HFF-Myc (cell line): ENCODE data around the gene HUNK.

Experiments used
- DNase-seq: peaks from one replicate; pipeline ENCODE4 v3.0.0-alpha.2; 2011; ENCODE audit warnings: low read depth; ENCODE audit errors: extremely low read depth
- H3K4me3 ChIP-seq: replicated peaks from 2 replicates; pipeline ENCODE4 v1.5.1; 2011; ENCODE audit warnings: low read depth, mild to moderate bottlenecking, control low read depth, low read length
- CTCF ChIP-seq: IDR thresholded peaks from 2 replicates; pipeline ENCODE4 v1.5.1; 2012; ENCODE audit warnings: mild to moderate bottlenecking, low read depth, low read length, control low read depth; ENCODE audit errors: missing control alignments

Gene HUNK

GRCh38 chr21:31885146-31885545, 12.3 kb downstream of the HUNK start:
- no peak for TF ChIP-seq CTCF
- no peak overlapping the region for H3K4me3 ChIP-seq
- DNase-seq, result no peak

GRCh38 chr21:31886915-31887314, 14.1 kb downstream of the HUNK start:
- no peak overlapping the region for H3K4me3 ChIP-seq
- no peak for TF ChIP-seq CTCF
- DNase-seq, result no peak

DNA sequence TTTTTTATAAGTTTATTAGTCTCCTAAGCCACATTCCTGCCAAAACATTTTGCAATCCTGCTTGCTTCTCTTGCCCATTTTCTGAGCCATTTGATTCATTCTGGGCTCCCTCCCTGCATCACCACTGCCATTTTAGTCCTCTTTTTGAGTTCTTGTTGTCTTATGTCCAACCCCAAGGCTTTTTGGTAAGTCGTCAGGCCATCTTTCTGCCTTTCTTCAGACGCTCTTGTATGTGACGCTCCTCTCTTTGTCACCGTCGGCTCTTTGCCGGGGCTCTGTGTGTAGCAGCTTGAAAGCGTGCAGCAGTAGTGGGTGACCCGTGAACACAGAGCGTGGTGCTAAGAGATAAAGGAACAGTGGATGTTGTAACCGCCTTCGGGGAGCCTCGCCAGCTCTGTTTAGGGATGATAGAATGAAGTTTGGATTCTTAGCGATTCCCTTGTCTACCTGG, 14.6 kb downstream of the HUNK start:
- no peak for TF ChIP-seq CTCF
- DNase-seq, result no peak
- H3K4me3 ChIP-seq, result no peak overlapping the region

DNA sequence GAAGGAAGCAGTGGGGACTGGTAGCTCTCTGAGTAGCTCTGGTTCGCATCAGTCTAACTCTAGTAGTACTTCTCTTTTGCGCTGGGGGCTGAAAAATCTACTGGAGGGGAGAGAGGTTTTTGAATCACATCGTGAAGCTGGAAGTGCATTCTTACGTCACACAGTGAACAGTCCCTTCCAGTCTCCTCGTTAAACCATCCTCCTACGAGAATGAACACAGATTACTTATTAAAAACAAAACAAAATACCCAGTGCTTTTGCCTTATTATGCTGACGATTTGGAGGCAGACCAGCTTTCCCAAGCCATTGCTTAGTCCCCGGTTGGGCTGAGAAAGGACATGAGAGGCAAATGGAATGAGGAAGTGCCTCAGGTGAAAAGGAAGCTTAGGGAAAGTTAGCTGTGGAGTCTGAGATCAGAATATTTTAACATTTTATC, 16.1 kb downstream of the HUNK start:
- no peak overlapping the region for H3K4me3 ChIP-seq
- TF ChIP-seq CTCF, result no peak
- DNase-seq, result no peak

- DNase-seq, result no peak
- TF ChIP-seq CTCF, result no peak
- no peak overlapping the region for H3K4me3 ChIP-seq
These were observed 16.6 kb downstream of the HUNK start for GRCh38 chr21:31889460-31889859.

- no peak for TF ChIP-seq CTCF
- DNase-seq, result no peak
- H3K4me3 ChIP-seq, result no peak overlapping the region
These were observed 19.9 kb downstream of the HUNK start for GRCh38 chr21:31892686-31893085.

DNA sequence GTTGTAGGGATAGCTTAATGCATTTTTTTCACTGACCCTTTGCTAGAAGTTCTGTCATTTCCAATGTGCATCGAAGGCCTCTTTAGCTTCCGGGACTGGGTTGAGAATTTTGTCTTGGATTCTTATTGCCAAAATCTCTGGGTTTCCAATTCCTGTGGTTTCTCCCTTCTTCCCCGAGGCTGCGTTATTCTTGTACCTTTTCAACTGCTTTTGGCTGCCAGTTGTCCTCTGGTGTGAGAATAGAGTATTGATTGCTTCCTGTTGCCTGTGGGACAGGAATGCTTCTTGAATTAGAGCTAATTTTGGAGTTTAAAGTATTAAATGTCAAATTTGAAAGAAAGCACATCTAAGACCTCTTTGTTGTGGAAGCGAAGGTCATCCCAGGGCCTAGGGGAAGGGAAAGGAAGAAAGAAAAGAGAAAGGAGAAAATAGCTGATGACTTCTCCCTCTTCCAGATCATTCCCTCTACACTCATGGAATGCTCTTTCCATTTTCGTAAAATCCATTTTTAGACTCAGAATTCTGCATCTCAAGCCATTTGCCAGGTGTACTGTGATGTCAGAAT, 21.1 kb downstream of the HUNK start:
- no peak overlapping the region for H3K4me3 ChIP-seq
- TF ChIP-seq CTCF, result no peak
- no peak for DNase-seq
